GM12875 (cell line): ENCODE results near the gene SLC13A4.

ENCODE experiments used
- H3K4me3 ChIP-seq: one replicate; pipeline ENCODE4 v1.5.1; 2011; ENCODE audit warnings: low read depth, low read length, control low read depth
- CTCF ChIP-seq: IDR thresholded peaks from 2 replicates; pipeline ENCODE4 v1.5.1; 2011; ENCODE audit warnings: low read depth, mild to moderate bottlenecking, control low read depth, inconsistent platforms, low read length, moderate library complexity, borderline replicate concordance; ENCODE audit not compliant: insufficient read depth

Gene SLC13A4

GRCh38 chr7:135771051-135771450, 43.1 kb upstream of the SLC13A4 start:
- no peak overlapping the region for H3K4me3 ChIP-seq
- no peak for TF ChIP-seq CTCF

GRCh38 chr7:135770139-135770710, 42.2 kb upstream of the SLC13A4 start:
- TF ChIP-seq CTCF: no peak
- H3K4me3 ChIP-seq: no peak overlapping the region

GRCh38 chr7:135769005-135769802, 41.2 kb upstream of the SLC13A4 start:
- no peak for TF ChIP-seq CTCF
- no peak overlapping the region for H3K4me3 ChIP-seq

- no peak for TF ChIP-seq CTCF
Observed at GRCh38 chr7:135768467-135768866, 40.5 kb upstream of the SLC13A4 start.

GRCh38 chr7:135768064-135768463, 40.1 kb upstream of the SLC13A4 start:
- H3K4me3 ChIP-seq: no peak overlapping the region
- no peak for TF ChIP-seq CTCF

More at GRCh38 chr7:135768467-135768866, 40.5 kb upstream of the SLC13A4 start:
- H3K4me3 ChIP-seq: no peak overlapping the region

- TF ChIP-seq CTCF: no peak
- H3K4me3 ChIP-seq: no peak overlapping the region
Observed at GRCh38 chr7:135763261-135763660, 35.3 kb upstream of the SLC13A4 start.
